Hepatocyte (in vitro differentiated cells): Measurements from ENCODE around the gene RNU5D-1. TPM values are rescaled to one million over a fixed set of nuclear protein-coding genes. Genes with fewer than 3 reads are reported as not detected.

Experiments used
- DNase-seq: peaks from one replicate; pipeline ENCODE4 v3.0.0-alpha.2; 2016; ENCODE audit warnings: low spot score
- H2AFZ ChIP-seq: fragments of 200-600 bp; sonication (generic); 2 replicates; pipeline ENCODE4 v1.6.0; 2016; ENCODE audit warnings: antibody characterized with exemption, mild to moderate bottlenecking
- H3K27ac ChIP-seq: fragments of 200-600 bp; sonication (generic); 2 replicates; pipeline ENCODE4 v1.5.1; 2016; ENCODE audit warnings: mild to moderate bottlenecking
- H3K27me3 ChIP-seq: fragments of 200-600 bp; sonication (generic); 2 replicates; pipeline ENCODE4 v1.6.1; 2016
- H3K36me3 ChIP-seq: fragments of 200-600 bp; sonication (generic); replicated peaks from 2 replicates; pipeline ENCODE4 v1.5.1; 2016; ENCODE audit warnings: low read depth; ENCODE audit not compliant: insufficient read depth
- H3K4me1 ChIP-seq: fragments of 200-600 bp; sonication (generic); 2 replicates; pipeline ENCODE4 v1.5.1; 2016; ENCODE audit warnings: mild to moderate bottlenecking, moderate library complexity; ENCODE audit not compliant: insufficient read depth
- H3K4me2 ChIP-seq: fragments of 200-600 bp; sonication (generic); 2 replicates; pipeline ENCODE4 v1.6.0; 2016
- H3K4me3 ChIP-seq: fragments of 200-600 bp; sonication (generic); 2 replicates; pipeline ENCODE4 v1.5.1; 2016; ENCODE audit warnings: mild to moderate bottlenecking
- H3K79me2 ChIP-seq: fragments of 200-600 bp; sonication (generic); 2 replicates; pipeline ENCODE4 v1.6.0; 2017; ENCODE audit warnings: mild to moderate bottlenecking
- H3K9me2 ChIP-seq: fragments of 200-600 bp; sonication (generic); replicated peaks from 2 replicates; pipeline ENCODE4 v1.6.0; 2017; ENCODE audit warnings: mild to moderate bottlenecking; ENCODE audit not compliant: insufficient read depth
- H3K9me3 ChIP-seq: fragments of 200-600 bp; sonication (generic); 2 replicates; pipeline ENCODE4 v1.5.1; 2016; ENCODE audit warnings: low read depth, mild to moderate bottlenecking
- H4K20me1 ChIP-seq: fragments of 200-600 bp; sonication (generic); 2 replicates; pipeline ENCODE4 v1.6.0; 2016; ENCODE audit warnings: mild to moderate bottlenecking; ENCODE audit not compliant: insufficient read depth, poor library complexity, severe bottlenecking
- CTCF ChIP-seq: fragments of 200-600 bp; sonication (generic); IDR thresholded peaks from 2 replicates; pipeline ENCODE4 v1.5.1; 2016; ENCODE audit warnings: antibody characterized with exemption, mild to moderate bottlenecking; ENCODE audit not compliant: poor library complexity
- EZH2 ChIP-seq: fragments of 200-600 bp; sonication (generic); IDR thresholded peaks from 2 replicates; pipeline ENCODE4 v1.6.1; 2016; ENCODE audit warnings: antibody characterized with exemption, mild to moderate bottlenecking, borderline replicate concordance
- EZH2phosphoT487 ChIP-seq: fragments of 200-600 bp; sonication (generic); IDR thresholded peaks from one replicate; pipeline ENCODE4 v1.6.1; 2018; ENCODE audit warnings: antibody characterized with exemption, mild to moderate bottlenecking, low read depth, moderate library complexity; ENCODE audit not compliant: unreplicated experiment, severe bottlenecking
- WGBS: methylation state at CpG from one replicate; pipeline ENCODE4 v1.1.6; 2016; ENCODE audit warnings: low lambda C conversion rate; ENCODE audit errors: missing lambda C conversion rate; 5-methylcytosine and 5-hydroxymethylcytosine counted together
- polyA plus RNA-seq: library from polyadenylated mRNA; unstranded; fragments of >200 nt; fragmentation: Nextera tagmentation; extraction: Ambion mirVana; gene quantifications from 2 replicates; pipeline ENCODE4 v1.2.1, GENCODE V29; 2016
- total RNA-seq: library from RNA; depleted of rRNA; stranded (reverse); fragments of >200 nt; gene quantifications from 2 replicates; pipeline ENCODE4 v1.2.3, GENCODE V29; 2014

Gene RNU5D-1
- total and polyA plus RNA-seq, 2 experiments from 2014 or later: not detected

DNA sequence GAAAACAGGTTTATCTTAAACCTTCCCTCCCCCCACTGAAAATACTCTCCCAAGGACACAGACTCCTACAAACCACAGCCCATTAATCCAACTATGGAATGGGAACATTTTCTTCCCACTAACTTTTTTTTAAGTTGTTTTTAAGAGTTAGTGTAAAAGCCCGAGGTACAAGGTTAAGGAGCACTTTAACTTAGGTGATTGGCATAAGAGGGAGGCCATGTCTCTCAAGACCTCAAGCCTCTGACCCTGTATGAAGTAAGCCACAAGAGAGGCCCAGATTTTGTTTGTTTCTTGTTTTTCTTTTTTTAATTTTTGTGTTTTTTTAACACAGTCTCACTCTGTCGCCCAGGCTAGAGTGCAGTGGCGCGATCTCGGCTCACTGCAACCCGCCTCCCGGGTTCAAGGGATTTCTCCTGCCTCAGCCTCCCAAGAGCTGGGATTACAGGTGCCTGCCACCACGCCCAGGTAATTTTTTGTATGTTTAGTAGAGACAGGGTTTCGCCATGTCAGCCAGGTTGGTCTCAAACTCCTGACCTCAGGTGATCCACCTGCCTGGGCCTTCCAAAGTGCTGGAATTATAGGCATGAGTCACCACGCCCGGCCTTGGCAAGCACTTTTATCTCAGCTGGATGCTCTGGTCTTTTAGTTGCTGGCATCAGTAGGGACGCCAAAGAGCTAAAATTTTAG, 42.1 kb downstream of the RNU5D-1 start:
- no peaks in the 10 kb centered on the region for H3K4me1 ChIP-seq
- no peaks in the 10 kb centered on the region for H3K79me2 ChIP-seq
- no peaks in the 10 kb centered on the region for H3K27me3 ChIP-seq
- DNase-seq: no peak
- no peaks in the 10 kb centered on the region for H4K20me1 ChIP-seq
- no peak overlapping the region for H3K4me2 ChIP-seq
- H3K36me3 ChIP-seq: no peaks in the 10 kb centered on the region
- TF ChIP-seq CTCF (no peak), EZH2 (no peak), EZH2phosphoT487 (no peak)
- H3K9me3 ChIP-seq: no peaks in the 10 kb centered on the region
- H2AFZ ChIP-seq: no peak overlapping the region
- 82% methylated on average over 12 of the region's 12 CpGs for WGBS
- no peak overlapping the region for H3K4me3 ChIP-seq
- no peak overlapping the region for H3K27ac ChIP-seq
- no peaks in the 10 kb centered on the region for H3K9me2 ChIP-seq

- WGBS: 90% methylated on average over 8 of the region's 8 CpGs
- H2AFZ ChIP-seq: no peak overlapping the region
These were observed 45.1 kb downstream of the RNU5D-1 start for GRCh38 chr1:44685881-44686280.

GRCh38 chr1:44685218-44685617, 45.8 kb downstream of the RNU5D-1 start:
- TF ChIP-seq EZH2phosphoT487 (no peak), EZH2 (no peak), CTCF (no peak)
- Histone ChIP-seq H3K27ac (no peak overlapping the region), H3K9me3 (no peaks in the 10 kb centered on the region), H3K4me3 (no peak overlapping the region), H3K36me3 (no peaks in the 10 kb centered on the region), H2AFZ (no peak overlapping the region), H3K79me2 (no peaks in the 10 kb centered on the region), H3K27me3 (no peaks in the 10 kb centered on the region), H4K20me1 (no peaks in the 10 kb centered on the region), H3K4me2 (no peak overlapping the region), H3K9me2 (no peaks in the 10 kb centered on the region), H3K4me1 (no peaks in the 10 kb centered on the region)
- 96% methylated on average over 4 of the region's 4 CpGs for WGBS
- no peak for DNase-seq

More at GRCh38 chr1:44685881-44686280, 45.1 kb downstream of the RNU5D-1 start:
- no peaks in the 10 kb centered on the region for H3K4me1 ChIP-seq
- H3K4me3 ChIP-seq: no peak overlapping the region
- H3K4me2 ChIP-seq: no peak overlapping the region
- no peaks in the 10 kb centered on the region for H3K27me3 ChIP-seq
- no peaks in the 10 kb centered on the region for H3K36me3 ChIP-seq
- no peaks in the 10 kb centered on the region for H3K79me2 ChIP-seq
- H4K20me1 ChIP-seq: no peaks in the 10 kb centered on the region
- TF ChIP-seq CTCF (no peak), EZH2phosphoT487 (no peak), EZH2 (no peak)
- no peak overlapping the region for H3K27ac ChIP-seq
- no peak for DNase-seq
- H3K9me3 ChIP-seq: no peaks in the 10 kb centered on the region
- H3K9me2 ChIP-seq: no peaks in the 10 kb centered on the region

- no peak overlapping the region for H3K4me3 ChIP-seq
- TF ChIP-seq CTCF: no peak
- no peak for TF ChIP-seq EZH2phosphoT487
- no peak for TF ChIP-seq EZH2
- H2AFZ ChIP-seq: no peak overlapping the region
- H3K9me3 ChIP-seq: no peaks in the 10 kb centered on the region
- H3K4me1 ChIP-seq: no peaks in the 10 kb centered on the region
- H3K27ac ChIP-seq: no peak overlapping the region
- H3K9me2 ChIP-seq: no peaks in the 10 kb centered on the region
- H3K79me2 ChIP-seq: no peaks in the 10 kb centered on the region
- 100% methylated on average over 1 of the region's 1 CpG for WGBS
- H3K4me2 ChIP-seq: no peak overlapping the region
- H4K20me1 ChIP-seq: no peaks in the 10 kb centered on the region
- DNase-seq: no peak
- no peaks in the 10 kb centered on the region for H3K36me3 ChIP-seq
- H3K27me3 ChIP-seq: no peaks in the 10 kb centered on the region
These were observed 46.4 kb downstream of the RNU5D-1 start for GRCh38 chr1:44684525-44684924.
